SKM-1 (cell line): ENCODE data around the gene LPIN3.

Source experiments
- DNase-seq: peaks from one replicate; lab custom pipeline; 2025; ENCODE audit not compliant: unreplicated experiment; lab: John Stamatoyannopoulos, UW

The LPIN3 gene

DNA sequence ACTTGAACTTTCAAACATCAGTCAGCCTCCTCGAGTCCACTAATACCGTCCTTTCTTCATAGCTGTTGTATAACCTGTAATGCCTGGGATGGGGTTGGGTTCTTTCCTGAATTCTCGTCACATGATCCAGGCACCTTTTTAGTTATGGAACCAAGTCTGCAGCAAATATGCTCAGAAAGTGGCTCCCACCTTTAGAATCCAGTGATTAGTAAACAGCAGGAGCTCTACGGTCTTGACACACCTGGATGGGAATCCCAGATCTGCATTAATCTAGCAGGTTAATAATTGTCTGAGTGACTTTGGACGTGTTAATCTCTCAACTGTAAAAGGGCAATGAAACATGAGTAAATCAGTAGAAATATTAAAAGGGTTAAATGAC lies 22.4 kb upstream of the LPIN3 start:
- no peak for DNase-seq

DNA sequence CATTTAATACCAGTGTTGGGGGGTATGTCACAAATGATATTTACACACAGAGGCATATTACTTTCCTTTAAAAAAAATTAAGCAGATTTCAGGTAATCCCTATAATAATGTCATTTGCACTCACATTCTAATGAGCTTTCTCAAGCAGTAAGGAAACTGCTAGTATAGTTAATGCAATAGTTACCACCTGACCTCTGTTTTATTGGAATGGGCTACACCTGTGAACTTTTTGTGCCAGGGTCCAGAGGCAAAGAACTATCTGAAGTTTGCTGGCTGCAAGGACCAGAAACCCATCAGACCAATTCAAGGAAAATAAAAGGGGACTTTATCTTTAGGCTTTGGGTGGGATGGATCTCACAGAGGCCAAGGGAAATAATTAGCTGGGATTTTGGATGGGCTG lies 20.2 kb upstream of the LPIN3 start:
- DNase-seq = no peak

DNA sequence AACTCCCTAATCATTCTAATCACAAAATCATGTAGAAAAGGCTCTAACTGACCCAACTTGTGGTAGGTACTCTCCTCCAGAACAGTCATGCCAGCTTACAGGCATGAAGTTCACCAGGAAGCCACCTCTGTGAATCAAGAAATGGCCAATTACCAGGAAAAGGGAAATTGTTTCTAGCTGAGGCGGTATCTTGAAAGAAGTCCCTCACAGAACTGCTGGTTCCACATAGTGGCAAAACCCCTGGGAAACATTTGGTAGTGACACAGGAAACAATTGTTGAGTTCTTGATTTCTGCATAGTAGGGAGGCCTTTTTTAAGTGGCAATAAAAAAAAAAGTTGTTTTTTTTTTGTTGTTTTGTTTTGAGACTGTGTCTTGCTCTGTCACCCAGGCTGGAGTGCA lies 19.6 kb upstream of the LPIN3 start:
- no peak for DNase-seq

DNA sequence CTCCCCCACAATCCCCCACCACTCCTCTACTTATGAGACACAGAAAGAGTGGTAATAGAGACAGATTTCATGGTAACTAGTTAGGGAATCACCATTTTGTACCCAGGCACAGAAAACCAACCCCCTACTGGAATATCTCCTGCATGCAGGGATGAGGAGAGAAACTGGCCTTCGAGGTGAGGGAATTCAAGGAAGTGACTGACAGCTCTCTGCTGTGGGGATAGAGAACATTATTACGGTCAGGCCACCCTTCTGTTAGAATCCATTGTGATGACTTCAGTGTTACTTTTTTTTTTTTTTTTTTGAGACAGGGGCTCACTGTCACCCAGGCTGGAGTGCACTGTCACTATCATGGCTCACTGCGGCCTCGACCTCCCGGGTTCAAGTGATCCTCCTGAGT lies 13.4 kb upstream of the LPIN3 start:
- DNase-seq = no peak

DNA sequence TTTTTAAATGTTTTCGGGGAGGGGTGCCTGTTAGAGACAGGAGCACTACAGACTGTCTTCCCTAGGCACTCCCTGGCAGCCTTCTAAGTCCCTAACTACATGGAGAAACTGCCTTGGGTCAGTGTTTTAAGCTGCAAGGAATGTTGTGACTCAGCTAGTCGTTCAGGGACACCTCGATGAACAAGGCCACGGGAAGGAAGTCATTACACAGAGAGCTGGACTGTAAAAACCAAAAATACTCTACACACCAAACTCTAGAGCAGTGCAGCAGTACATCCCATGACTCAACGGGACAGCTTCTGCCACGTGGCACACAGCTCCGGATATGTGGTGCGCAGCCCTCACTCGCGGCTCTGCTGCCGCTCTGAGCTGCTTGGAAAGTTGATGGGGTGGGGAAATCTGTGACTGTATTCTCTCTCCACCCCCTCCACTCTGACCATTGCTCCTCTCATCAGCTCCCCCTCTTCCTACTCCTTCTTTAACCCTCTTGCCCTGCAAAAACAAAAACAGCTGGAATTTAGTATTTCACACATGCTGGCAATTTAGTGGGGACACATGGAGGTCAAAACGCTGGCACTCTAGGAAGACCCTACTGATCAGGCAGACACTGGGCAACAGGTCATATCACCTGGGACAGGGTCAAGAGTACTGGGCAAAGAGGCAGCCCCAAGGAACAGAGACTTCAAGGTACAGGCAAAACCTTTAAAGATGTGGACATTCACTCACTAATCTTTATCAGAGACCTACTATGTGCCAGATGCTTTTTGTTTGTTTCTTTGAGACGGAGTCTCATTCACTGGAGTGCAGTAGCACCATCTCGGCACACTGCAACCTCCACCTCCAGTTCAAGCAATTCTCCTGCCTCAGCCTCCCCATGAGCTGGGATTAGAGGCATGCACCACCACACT lies 10.9 kb upstream of the LPIN3 start:
- no peak for DNase-seq

DNA sequence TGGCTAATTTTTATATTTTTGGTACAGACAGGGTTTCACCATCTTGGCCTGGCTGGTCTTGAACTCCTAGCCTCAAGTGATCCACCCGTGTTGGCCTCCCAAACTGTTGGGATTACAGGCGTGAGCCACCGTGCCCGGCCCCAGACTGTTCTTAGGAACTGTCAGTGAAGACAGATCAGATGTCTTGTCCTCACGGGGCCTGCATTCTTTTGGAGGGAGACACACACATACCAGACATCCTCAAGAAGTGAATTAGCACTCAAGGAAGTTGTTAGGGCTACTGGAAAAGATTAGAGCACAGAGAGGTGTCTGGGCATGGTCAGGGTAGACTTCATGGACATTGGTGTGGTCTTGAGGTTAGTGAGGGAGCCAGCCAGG lies 10.3 kb upstream of the LPIN3 start:
- DNase-seq = no peak

DNA sequence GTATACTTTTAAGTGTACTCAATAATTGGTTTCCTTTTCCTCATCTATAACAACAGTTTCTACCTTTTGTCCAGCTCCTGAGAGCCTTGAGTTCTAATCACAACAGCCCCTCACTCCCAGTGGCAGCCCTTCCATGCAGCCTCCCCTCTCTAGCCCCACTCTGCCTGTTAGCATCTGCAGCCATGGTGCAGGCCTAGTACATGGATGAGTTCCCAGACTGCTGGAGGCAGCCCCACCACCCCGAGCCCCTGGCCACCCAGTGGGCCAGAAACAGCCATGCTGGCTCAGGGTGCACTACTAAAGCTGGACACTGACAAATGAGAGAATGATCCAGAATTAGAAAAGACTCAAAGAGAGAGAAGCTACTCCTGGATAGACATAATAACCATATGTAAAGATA lies 9.7 kb upstream of the LPIN3 start:
- DNase-seq = no peak

DNA sequence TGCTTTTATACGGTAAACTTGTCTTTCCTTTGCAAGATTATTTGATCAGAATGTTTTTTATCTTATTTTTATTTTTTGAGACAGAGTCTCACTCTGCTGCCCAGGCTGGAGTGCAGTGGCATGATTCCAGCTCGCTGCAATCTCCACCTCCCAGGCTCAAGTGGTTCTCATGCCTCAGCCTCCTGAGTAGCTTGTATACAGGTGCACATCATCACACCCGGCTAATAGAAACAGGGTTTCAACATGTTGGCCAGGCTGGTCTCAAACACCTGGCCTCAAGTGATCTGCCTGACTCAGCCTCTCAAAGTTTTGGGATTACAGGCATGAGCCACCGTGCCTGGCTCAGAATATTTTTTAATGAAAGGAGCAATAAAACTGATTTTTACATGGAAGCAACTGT lies 8.9 kb upstream of the LPIN3 start:
- DNase-seq = no peak

DNA sequence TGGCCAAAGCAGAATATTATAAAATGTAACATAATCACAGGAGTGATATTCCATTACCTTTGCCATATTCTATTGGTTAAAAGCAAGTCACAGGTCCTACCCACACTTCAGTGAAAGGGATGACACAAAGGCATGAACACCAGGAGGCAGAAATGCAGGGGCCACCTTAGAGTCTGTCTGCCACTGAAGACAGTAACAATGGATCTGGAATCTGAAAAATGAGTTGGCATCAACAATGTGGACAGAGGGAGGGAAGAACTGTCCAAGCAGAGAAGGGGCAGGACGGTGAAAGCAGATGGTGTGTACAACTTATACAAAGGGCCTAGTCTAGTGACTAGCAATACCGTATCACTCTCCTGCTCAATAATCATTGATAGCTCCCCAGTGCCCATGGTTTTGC lies 6.6 kb upstream of the LPIN3 start:
- DNase-seq = no peak

DNA sequence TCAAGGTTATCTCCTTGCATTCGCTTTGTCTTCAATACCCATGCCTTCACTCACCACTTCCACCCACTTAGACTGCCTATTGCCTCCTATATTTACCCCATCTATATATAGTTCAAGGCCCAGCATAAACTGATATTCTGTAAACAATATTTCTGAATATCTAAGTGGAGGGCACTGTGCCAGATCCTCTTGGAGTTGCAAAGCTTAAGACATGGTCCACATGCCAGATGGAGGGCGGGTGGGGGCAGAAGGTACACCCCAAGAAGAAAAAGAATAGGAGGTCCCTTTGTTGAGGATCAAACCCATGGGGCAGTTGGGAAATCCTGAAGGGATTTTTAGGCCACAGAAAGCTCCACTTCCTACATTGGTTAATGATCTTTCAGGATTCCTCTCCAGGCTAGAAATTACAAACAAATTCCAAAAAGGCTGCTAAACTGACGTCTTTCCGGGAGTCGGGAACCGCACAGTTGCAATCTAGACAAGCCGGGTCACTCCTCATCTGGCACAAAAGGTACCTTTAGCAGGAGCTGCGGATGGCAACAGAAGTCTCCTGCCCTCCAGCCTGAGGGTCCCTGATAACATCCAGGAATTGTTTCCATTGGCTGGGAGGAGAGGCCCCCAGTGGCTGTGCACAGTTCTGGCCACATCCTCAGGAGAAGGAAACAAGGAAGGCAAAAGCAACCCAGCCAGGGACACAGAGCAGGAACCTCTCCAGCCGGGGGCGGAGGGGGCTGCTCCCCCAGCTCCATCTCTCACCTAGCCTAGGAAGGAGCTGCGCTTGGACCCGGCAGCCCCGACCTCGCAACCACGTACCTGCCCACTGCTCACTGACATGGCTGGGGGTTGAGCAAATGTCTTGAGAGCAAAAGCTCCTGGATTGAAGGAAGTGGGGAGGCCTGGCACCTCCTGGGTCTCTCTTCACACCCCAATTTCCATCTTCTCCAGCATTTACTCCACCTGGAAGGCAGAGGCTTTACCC lies 5.9 kb upstream of the LPIN3 start:
- no peak for DNase-seq

DNA sequence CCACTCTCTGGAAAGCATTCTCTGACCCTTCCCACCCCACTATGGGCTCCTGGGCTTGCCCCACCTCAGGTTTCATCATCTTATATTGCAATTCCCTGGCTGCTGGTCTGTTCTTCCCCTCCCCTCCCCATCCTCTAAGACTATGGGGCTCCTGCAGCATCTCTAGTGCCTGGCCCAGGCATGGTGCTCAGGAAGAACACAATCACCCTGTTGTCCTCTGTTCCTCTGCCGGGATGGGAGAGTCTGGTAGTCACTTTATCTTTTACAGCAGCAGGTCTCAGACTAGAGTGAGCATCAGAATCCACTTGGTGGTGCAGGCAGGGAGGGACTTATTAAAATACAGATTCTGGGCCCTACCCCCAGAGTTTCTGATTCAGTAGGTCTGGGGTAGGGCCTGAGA lies 5.0 kb upstream of the LPIN3 start:
- no peak for DNase-seq

DNA sequence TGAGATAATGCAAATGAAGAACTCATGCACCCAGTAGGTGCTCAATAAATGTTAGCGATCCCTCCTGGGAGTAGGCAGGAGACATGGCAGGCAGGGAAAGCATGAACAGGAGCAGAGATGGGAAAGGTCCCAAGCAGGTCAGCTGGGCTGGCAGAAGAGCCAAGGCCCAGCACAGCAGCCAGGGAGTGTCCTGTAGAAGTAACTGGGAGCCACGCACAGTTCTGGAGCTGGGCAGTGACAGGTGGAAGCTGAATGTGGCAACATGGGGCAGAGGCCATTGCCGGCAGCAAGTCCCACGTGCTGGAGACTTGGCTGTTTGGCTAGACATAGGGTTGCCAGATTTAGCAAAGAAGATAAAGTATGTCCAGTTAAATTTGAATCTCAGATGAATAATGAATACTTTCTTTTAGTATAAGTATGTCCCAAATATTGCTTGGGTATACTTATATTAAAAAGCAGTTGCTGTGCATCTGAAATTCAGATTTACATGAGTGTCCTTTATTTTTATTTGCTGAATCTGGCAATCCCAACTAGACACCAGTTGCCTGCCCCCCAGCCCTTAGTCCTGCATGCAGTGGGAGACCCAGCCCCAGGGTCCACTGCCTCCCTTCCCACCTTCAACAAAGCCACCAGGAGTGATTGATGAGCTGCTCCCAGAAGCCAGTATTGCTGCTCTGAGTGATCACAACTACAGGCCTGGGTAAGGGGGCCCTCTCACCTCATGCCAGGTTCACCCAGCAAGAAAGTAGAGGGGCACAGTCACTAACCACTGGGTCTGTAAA lies 3.7 kb upstream of the LPIN3 start:
- no peak for DNase-seq

DNA sequence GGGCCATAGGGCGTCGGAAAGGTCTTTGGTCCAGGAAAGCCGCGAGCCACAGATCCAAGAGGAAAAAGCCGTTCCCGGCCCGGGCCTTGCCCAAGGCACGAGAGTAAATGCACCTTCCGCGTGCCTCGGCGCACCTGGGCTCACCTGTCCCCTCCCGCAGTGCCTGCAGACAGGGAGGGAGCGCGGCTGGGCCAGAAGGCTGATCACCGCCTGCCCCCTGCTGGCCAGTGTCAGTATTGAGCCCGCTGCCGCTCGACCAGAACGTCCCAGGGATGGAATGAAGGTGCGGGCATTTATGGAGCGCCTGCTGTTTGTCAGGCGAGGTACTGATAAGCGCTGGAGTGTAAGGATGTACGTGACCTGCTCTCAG lies 679 bp upstream of the LPIN3 start:
- peak; percentile 51 for DNase-seq

DNA sequence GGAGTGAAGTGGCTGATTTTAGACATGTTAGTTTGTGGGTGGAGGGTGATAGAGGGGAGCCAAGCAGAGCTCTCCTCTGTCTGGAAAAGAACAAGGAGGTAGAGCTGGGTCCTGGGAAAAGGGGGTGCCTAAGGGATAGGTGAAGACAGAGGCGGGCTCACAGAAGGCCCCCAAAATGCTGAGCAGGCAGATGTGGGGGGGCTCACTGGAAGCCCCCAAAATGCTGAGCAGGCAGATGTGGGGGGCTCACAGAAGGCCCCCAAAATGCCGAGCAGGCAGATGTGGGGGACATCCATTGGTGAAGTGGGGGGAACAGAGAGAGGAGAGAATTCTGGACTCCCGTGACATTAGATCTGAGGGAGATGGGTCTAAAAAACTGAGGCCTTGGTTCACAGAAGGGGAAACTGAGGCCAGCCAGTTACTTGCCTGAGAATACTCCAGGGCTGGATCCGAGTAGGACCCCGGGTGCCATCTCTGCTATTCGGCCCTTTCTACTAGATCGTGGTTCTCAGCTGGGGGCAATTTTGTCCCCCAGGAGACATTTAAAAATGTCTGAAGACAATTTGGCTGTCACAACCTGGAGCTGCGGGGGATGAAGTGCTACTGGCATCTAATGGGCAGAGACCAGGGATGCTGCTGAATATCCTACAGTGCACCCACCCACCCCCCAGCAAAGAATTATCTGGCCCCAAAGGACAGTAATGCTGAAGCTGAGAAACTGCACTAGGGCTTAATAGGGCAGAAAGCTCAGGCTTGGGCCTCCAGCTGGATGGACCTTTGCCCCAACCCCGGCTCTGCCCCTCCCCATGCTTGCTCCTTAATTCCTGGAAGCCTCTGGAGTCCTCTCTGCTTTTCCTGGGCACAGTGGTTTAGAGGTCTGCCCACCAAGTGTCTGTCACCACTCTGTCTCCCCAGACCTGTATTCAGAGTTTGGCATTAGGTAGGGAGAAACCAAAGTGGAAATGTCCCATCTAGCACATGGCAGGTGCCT lies 2.1 kb downstream of the LPIN3 start:
- no peak for DNase-seq

DNA sequence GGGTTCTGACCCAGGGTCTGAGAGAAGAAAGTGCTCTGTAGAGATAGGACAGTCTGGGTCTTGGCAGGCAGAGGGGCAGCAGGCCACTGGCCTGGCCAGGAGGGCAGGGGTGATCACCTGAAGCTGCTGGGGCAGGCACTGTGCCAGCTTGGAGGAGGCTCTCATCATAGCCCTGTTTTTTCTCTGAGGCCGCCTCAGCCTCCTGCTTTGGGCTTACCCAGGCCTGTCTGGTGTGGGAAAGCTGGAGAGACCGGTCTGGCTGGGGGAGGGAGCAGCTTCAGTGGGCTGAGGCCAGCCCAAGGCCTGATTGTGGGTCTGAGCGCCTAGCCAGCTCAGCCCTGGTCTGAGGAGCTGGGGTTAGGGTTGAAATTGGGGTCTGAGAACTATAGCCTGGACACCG lies 3.9 kb downstream of the LPIN3 start:
- no peak for DNase-seq

DNA sequence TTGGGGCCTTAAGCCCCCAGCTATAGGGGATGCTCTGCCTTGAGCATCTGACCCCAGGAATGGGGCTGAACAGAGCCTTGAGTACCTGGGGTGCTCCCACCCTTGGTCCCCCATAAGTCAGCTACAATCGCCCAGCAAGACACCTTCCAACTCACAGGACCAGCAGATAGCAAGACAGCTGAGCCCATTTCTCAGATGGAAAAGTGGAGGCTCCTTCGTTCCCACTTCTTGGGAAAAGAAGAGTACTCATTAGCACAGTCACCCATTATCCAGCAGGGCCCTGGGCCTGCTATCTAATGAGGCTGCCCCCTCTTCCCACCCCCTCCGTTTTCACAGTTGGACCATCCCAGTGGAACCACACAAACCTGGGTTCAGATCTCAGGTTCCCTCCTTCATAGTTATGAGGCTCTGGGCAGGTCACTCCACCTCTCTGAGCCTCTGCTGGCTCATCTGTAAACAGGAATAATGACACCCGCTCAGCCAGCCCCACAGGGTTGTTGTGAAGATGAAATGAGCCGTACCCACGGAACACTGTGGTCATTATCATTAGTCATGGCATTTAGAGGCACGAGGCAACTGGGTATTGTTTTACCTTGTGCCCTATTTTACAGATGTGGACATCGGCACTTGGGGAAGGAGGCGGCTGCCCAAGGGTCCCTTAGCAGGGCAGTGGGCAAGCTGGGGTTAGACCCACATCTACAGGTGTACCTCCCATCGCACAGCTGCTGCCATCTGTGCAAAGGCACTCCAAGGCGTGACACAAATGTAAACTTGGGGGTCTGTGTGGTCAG lies 4.5 kb downstream of the LPIN3 start:
- no peak for DNase-seq

DNA sequence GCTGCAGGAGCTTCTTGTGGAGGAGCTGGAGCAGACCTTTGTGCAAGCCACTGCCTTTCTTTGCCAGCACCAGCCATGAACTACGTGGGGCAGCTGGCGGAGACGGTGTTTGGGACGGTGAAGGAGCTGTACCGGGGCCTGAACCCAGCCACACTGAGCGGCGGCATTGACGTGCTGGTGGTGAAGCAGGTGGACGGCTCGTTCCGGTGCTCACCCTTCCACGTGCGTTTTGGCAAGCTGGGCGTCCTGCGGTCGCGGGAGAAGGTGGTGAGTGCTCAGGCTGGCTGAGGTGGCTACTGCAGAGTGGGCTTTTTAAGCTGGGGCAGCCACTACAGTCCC lies 5.1 kb downstream of the LPIN3 start:
- no peak for DNase-seq

DNA sequence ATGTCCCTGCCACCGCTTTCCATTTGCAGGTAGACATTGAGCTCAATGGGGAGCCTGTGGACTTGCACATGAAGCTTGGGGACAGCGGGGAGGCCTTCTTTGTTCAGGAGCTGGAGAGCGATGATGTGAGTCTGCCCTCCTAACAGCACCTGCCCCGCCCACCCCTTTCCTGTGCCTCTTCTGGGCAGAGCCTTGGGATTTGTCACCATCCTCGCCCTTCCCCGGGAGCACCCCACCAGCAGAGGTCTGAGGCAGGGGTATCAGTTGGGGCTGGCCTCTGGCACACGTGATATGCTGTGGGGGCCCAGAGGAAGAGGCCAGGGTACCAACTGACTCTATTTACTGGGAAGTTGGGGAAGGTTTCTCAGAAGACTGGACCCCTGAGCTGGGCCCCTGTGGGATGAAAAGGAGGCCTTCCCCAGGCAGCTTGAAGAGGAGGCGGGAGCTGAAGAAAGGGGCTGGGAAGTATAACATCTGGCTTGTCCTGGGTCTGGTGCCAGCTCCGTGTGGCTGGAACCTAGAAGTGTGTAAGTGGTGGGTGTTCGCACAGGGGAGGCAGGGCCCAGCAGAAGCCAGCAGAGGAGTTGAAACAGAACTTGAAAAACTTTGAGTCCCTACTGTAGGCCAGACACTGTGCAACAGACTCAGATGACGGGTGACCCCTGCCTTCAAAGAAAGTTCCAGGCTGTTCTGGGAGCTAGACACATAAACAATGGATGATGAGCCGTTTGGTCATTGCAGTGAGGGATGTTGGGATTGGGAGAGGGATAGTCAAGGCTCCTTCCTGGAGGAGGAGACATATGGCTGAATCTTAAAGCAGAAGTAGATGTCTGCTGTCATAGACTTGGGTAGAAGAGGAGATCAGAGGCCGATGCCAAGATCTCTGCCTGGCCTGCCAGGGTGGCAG lies 7.2 kb downstream of the LPIN3 start:
- no peak for DNase-seq
